Measurements from ENCODE around the gene RPS6KA2.

Gene RPS6KA2

DNA sequence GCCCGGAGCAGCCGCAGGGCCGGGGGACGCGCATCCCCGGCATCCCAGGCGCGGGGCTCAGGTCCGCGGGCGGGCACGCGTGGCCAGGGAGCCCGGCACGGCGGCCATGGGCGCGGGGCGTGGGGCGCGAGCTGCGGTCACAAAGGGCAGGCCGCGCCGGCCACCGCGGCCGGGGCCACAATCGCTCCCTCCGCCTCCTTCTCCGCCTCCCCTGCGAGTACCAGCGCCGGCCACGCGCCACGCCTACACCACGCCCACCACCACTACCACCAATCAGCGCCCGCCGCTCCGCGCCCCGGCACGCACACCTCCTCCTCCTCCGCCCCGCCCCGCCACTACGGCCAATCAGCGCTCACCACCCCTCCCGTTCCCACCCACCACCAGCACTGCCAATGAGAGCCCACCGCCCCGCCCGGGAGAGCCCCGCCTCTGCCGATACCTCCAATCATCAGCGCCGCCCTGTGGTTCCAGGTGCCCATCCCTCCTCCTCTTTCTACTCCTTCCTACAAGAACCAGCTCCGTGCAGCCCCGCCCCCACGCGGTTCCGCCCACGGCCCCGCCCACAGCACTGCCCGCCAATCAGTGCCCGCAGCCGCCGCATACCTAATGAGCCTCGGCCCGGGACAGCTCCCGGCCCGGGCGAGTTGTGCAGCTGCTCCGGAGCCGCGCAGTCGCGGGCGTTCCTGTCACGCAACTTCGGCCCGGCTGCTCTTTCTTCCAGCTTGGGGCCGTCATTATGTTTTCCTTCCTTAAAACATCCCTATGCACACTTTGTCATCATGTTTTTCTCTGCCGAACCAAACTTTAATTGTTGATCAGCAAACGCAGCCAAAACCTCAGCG lies at the start of gene RPS6KA2:
RPS6KA2 (minus strand) TSS at position 219 of the 842 bp plus-strand sequence. CDS start 232 bp downstream, outside the sequence.
- DNase-seq (ENCODE audit: low read depth) = peak; percentile 100

DNA sequence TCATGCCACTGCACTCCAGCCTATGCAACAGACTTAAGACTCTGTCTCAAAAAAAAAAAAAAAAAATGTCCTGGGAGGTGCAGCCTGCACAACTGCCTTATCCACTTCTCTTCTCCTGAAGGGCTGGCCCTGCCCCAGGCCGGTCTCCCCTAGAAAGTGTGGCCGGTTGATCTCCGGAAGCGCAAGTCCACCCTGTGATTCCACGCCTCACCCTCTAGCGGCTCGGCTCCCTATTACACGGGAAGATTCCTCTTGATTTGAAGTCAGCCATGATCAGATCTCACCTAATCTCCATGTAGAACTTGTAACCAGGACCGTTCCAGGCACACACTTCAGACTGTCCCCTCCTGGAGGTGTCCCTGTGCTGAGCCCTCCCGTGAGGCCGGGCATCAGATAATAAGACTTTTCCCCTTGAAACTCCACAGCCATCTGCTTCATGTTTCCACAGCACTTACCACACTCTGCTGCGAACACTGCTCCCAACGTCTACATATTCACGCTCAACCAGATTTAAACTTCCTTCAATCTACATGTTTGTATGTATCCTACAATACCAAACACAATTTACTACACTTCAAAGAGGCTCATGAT lies 49.3 kb upstream of the RPS6KA2 start:
- DNase-seq (ENCODE audit: low read depth) = no peak

DNA sequence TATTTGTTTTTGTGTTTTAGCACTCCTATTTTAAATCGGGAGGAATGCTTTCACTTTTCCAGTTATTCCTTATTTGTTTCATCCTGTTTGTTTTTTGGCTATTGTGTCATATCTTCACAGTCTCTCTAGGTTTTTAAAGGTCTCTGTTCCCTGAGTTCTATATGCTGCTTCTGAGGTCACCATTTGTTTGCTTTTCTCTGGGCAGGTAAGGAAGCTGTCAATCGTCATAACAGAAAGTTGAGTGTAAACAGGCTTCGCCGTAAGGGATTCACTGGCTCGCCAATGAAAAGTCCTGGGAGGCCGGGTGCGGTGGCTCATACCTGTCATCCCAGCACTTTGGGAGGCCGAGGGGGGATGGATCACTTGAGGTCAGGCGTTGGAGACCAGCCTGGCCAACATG lies 48.7 kb upstream of the RPS6KA2 start:
- no peak for DNase-seq (ENCODE audit: low read depth)

DNA sequence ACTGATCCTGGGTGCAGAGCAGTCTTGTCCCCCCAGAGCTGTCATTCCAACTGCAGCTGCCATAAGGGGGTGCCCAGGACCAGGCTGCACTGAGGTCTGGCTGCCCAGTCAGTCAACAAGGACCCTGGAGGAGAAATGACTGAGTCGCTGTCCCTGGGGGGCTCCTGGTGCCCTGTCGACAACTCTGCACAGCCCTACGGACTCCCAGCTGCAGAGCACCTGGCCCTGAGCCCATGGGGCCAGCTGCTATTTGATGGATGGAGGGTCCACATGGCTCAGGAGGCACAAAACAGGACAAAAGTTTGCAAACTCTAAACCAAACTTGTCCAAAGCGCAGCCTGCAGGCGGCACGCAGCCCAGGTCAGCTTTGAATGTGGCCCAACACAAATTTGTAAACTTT lies 46.3 kb upstream of the RPS6KA2 start:
- DNase-seq (ENCODE audit: low read depth) = no peak

DNA sequence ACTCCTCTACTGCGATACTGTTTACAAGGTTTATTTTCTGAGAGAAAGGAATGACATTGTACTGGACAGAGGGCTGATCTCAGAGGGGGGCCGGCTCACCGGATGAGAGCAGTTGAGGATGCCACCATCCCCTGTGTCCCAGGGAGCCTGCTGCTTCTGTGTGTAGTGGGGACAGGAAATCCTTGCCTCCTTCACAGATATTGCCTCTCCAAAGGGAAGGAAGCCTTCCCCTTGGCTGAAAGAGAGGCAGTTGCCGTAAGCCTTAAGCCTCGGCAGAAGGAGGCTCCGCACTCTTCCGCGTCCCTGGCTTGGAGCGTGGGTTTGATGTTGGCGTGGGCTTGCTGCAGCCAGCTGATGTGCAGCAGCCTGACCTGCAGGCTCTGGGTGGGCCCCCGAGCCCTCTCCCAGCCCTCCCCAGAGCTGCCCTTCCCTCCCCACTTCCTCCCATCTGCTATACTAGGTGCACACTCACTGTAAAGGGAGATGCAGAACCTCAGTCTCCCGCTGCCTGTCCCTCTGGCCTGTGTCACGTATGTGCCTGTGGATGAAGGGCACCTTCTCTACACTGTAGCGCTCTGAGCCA lies 45.7 kb upstream of the RPS6KA2 start:
- DNase-seq (ENCODE audit: low read depth) = no peak

DNA sequence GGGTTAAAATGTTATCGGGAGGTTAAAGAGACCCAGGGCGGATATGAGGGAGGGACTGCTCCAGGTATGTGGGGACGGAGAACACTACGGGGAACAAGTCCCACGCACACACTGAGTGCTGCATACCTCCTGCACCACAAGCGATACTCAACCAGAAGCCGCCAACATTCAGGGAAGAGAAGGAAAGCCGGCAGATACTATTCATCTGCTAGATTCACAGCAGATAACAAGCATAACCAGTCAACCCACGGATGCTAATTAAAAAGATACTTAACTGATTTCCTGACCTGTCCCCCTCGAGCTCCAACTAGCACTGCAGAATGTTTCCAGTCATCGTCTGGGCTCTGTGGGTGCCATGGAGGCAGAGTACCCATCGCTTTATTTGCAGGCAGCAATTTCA lies 45.1 kb upstream of the RPS6KA2 start:
- no peak for DNase-seq (ENCODE audit: low read depth)

DNA sequence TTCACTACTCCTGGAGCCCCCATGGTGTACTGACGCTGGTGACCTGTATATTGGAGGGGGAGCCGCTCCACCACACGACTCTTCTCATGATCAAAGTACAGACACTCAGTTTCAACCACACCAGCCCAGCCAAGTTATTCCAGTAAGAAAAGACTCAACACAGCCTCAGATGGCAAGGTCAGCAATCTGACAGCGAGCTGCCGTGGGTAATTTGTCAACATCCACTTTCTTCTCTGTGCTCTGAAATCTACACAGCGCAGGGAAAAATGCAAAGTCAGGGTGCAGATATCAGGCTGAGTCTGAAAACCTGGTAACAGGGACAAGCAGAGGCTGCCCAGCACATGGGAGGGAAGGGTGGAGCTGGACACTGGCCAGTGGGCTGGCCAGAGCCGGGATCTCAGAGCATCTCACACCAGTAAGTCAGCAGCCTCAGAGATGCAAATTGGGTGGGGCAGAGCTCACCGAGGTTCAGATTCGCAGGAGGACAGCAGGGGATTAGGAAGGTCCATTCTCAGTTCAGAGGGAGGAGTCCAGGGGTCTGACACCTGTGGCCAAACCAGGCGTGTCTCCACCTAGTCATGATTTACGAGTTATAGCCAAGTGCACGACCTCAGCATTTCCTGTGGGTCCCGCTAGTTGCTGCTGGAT lies 44.5 kb upstream of the RPS6KA2 start:
- DNase-seq (ENCODE audit: low read depth) = no peak

DNA sequence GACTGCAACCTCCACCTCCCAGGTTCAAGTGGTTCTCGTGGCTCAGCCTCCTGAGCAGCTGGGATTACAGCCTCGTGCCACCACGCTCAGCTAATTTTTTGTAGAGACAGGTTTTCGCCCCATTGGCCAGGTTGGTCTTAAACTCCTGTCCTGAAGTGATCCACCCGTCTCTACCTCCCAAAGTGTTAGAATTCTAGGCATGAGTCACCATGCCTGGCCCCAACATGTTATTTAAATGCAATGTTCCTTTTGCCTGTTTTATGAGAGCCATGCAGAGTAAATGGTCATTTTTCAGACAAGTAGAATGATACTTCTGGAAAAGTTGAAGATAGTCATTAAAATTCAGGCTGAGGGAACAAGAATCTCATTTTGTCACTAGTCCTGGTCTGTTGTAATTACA lies 43.8 kb upstream of the RPS6KA2 start:
- no peak for DNase-seq (ENCODE audit: low read depth)

DNA sequence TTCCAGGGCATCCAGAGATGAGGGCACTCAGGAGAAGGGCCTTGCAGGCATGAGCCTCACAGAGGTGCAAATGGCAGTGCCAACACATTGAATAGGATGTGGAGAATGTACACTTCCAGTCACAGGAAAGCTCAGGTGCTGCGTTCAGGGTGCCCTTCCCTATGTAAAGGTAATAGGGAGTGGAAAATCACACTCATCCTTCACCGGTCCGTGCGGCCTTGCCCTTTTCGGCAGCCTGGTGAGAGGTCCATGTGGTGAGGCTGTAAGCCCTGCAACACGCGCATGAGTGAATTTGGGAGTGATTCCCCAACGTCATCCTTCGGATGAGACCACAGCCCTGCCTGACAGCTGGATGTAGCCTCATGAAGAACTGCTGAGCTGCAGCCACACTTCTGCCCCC lies 43.0 kb upstream of the RPS6KA2 start:
- no peak for DNase-seq (ENCODE audit: low read depth)

DNA sequence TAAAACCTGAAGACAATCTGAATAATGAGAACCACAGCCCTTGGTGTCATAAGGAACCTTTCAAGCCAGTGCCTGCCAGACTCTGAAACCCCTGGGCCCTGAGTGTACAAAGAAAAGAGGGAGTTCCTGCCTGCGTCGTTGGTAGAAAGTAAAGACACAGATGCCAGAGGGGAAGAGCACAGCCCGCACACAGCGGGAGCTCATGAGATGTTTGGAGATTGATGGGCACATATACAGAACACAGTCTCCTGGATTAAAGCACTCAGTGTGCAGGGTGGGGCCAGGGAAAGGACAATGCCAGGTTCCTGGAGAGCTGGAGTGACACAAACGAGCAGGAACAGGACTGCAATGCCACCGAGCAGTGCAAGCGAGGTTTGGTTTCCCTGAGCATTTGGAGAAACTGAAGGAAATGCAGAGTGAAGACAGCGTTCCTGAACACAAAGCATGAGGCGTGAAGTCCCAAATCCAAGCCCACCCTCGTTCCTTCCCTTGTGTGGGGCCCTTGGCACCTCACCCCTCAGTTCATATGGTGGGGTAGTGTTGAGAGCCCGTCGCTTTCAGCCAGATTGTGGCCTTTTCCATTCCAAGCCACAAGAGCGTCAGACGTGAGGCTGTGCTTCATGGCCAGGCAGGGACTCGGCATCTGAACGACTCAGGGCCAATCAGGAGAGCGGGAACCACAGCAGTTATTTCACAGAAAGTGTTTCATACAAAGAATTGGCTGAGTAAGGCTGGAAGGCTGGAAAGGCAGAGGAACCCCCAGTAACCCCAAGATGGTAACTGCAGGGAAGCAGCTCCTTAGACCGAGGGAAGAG lies 41.0 kb upstream of the RPS6KA2 start:
- no peak for DNase-seq (ENCODE audit: low read depth)

DNA sequence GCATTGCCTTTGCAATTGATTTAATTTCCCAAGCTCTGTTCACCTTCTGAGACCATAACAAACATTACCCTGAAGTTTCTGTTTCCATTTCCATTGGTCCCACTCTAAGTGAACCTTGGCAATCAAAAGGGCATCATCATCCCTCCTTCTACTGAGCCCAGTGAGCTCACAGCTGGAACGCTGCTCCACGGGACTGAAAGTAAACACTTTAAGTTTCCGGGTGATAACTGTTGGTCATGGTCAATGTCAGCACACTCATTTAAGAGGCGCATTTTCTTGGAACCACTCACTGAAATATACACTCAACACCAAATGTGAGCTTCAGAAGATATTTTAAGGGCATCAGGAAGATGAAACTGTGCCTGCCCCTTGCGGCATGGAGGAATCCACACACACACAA lies 37.1 kb upstream of the RPS6KA2 start:
- no peak for DNase-seq (ENCODE audit: low read depth)

DNA sequence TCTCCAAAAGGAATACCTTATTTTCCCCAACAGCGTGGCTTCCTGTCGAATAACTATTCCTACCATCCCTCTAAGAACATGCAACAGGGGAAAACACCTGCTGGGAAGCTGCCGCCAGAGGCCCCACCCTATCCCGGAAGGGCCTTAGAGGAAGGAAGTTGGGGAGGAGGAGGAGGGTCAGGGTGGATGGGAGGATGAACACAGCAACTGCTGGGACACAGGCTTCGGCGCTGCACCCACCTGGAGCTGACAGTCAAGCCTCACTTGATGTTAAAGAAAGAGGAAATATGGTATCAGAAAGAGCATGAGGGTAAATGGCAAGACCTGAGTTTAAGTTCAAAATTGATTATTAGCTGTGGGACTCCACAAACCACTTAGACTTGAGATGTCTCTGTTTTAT lies 36.5 kb upstream of the RPS6KA2 start:
- no peak for DNase-seq (ENCODE audit: low read depth)

DNA sequence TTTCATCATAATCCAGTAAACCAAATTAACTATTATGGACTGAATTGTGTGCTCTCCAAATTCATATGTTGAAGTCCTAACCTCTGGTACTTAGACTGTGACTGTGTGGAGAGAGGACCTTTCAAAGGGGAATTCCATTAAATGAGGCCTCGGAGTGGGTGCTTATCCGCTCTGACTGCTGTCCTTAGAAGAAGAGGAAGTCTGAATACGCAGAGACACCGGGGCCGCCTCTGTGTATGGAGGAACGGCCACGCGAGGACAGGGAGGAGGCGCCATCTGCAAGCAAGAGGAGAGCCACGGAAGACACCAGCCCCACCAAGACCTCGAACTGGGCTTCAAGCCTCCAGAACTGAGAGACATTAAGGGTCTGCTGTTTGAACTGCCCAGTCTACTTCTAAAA lies 35.6 kb upstream of the RPS6KA2 start:
- no peak for DNase-seq (ENCODE audit: low read depth)

DNA sequence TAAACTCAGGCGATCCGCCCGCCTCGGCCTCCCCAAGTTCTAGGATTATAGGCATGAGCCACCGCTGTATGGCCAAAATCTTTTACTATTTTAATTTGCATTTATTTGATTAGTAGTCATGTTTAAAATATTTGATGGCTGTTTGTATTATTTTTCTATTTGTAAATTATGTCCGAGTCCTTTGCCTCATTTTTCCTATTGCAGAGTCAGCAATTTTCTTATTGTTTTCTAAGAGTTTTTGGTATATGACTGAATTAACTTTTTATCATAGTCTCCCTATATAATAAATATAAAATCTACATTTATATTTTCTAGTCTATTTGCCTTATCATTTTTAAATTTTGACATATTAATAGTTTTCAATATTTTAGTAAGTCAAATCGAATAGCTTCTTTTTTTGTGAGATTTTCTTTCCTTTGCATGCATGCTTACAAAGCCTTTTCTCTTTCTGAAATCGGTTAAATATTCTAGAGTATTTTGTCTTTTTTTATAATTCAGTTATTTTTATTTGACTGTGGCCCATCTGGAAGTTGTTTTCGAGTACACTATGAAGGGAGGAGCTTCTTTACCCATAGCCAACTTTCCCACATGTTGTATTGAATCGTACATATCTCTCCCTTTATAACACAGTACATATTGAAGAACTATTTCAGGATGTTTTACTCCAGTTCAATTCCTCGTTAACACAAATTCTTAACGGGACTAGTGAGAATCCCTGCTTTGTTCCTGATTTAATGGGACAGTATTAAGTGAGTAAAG lies 34.5 kb upstream of the RPS6KA2 start:
- DNase-seq (ENCODE audit: low read depth) = no peak

DNA sequence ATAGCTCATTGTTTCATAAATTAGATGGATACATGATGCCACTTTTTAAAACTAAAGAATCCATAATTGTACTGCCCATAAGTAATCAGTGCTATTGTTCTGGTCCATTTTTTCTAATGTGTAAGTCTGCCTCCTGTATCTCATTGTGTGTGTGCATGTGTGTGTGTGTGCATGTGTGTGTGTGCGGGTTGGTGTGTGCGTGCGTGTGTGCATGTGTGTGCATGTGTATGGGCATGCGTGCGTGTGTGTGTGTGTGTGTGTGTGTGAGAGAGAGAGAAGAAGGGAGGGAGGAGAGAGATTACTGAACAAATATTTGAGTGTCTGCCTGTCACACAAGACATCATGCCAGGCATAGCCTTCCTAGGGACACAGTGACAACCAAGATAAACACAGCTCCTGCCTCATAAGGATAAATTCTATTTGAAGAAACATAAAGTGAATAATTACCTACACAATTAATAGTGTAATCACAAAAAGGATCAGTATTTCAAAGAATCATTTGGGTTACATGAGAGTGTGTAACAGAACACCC lies 33.2 kb upstream of the RPS6KA2 start:
- no peak for DNase-seq (ENCODE audit: low read depth)

DNA sequence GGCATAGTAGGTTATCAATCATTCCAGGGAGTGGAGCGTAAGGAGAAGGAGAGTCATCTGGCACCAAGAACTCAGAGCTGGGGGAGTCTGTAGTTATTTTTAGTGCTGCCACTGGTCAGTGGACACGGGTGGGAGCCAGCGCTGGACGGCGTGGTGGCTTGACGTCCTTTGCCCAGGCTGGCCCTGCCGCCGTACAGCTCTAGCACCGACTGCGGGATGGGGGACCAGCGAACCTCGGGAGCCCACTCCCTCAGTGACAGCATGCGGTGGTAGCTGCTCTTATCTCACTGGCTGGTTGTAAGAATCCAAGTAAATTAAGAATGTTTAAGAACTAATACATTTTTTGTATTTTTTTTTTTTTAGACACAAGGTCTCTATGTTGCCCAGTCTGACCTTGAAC lies 32.5 kb upstream of the RPS6KA2 start:
- DNase-seq (ENCODE audit: low read depth) = no peak

DNA sequence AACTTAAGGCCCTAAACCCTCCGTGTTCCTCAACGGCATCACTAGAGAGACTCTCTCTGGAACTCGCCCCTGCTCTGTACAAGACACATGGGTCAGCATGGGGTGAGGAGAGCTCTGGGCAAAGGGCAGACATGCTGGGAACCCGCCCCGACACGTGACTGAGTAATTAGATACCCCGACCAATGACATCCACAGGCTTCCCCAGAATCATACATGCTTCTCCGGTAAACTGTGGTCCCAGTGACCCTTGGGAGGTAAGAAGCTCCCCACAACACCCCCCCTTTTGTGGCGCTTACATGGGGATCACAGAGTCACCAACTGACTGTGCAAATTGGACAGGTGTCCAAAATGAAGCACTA lies 31.7 kb upstream of the RPS6KA2 start:
- no peak for DNase-seq (ENCODE audit: low read depth)

DNA sequence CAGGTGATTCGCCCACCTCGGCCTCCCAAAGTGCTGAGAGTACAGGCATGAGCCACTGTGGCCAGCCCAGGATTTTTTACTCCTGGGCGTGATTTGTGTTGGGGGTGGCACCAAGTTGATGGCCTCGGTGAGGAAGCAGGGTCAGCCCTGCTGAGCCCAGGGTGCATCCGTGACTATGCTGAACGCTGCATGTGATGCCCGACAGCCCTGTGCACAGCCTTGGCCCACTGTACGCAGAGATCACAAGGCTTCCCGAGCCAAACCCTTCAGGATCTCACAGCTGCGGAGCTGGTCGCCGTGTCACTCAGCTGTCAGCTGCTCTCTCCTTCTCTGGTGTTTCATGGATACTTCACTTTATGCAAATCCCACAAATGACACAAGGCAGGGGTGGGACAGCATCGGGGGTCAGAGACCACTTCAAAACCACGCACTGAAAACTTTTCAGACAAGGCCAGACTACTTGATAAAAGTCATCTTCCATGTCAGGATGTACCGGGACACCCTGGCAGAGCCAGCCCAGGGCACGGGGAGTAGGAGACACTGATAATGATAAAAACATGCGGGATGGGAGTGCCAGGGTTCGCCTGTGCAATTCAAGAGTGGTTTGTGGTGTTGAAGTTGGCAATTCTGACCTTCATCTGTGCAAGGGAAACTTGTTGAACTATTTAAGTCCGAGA lies 31.2 kb upstream of the RPS6KA2 start:
- DNase-seq (ENCODE audit: low read depth) = no peak

DNA sequence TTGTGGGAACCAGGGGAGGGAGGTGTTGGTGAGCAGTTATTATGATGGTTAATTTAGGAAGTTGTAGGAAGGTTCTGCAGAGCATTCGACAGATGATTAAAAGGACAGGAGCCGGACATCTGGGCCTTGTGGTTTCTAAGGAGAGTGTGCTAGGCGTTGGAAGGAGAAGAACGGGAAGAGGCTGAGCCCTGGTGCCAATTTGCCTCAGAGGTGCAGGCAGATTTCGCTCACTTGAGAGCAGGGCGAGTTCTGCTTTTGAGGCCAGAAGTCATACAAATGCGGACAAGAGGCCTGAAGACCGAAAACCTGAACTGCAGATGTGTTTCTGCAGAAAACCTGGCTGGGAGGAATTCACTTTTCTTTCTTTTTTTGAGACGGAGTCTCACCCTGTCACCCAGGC lies 30.5 kb upstream of the RPS6KA2 start:
- DNase-seq (ENCODE audit: low read depth) = no peak

Measured in stimulated activated CD8-positive, alpha-beta memory T cell treated with anti-CD3 and anti-CD28 coated beads, Interleukin-4, amount 100 ng/mL, for 24 hours (primary cell).